Vagina (tissue), 2 donors: ENCODE measurements around the gene MRPS31. TPM values are rescaled to one million over a fixed set of nuclear protein-coding genes. Genes with fewer than 3 reads are reported as not detected.
A peak's percentile ranks its signal among the peaks of the same experiment; 100 is the strongest.
"Not testable (repeated sequence)": the region's sequence is repeated elsewhere in the genome, so short reads cannot be mapped to it uniquely, and the experiment has no call there.

Experiments used
- DNase-seq, 2 donors: peaks; one replicate each; pipeline ENCODE4 v3.0.0-alpha.2; 2017; ENCODE audit errors: extremely low spot score in 2 of 2
- H3K27ac ChIP-seq: fragments of 200-600 bp; sonication (generic); one replicate; pipeline ENCODE4 v1.5.1; 2019
- H3K27me3 ChIP-seq: fragments of 200-600 bp; sonication (generic); one replicate; pipeline ENCODE4 v1.5.1; 2019
- H3K36me3 ChIP-seq, 2 donors: fragments of 200-600 bp; sonication (generic); one replicate each; pipeline ENCODE4 v1.5.1; 2017 to 2019
- H3K4me1 ChIP-seq: fragments of 200-600 bp; sonication (generic); one replicate; pipeline ENCODE4 v1.5.1; 2019
- H3K4me3 ChIP-seq, 2 donors: fragments of 200-600 bp; sonication (generic); 1 replicate in 1 of 2; 2 replicates in 1 of 2; pipeline ENCODE4 v1.5.1; 2016 to 2019
- H3K9me3 ChIP-seq: fragments of 200-600 bp; sonication (generic); one replicate; pipeline ENCODE4 v1.5.1; 2019
- POLR2A ChIP-seq, 2 donors: fragments of 450-650 bp; IDR thresholded peaks; one replicate each; pipeline ENCODE4 v1.6.1; 2017; ENCODE audit warnings: antibody characterized with exemption in 2 of 2, mild to moderate bottlenecking in 2 of 2, moderate library complexity in 2 of 2
- POLR2AphosphoS5 ChIP-seq, 2 donors: sonication (generic); formaldehyde crosslinking; IDR thresholded peaks; one replicate each; pipeline ENCODE4 v1.9.0; 2017; ENCODE audit warnings: antibody characterized with exemption in 2 of 2, mild to moderate bottlenecking in 2 of 2, low read depth in 1 of 2; ENCODE audit not compliant: insufficient read depth in 1 of 2
- intact Hi-C: fragments of 100-400 bp; cut with DNase I; formaldehyde crosslinking; loops from one replicate; pipeline ENCODE4 v1.15.1; 2023
- total RNA-seq: library from RNA; depleted of rRNA; stranded (reverse); fragments of >200 nt; gene quantifications from one replicate; pipeline ENCODE4 v1.2.3, GENCODE V29; 2016
- TF ChIP-seq, protein P1 (sequence below), 3 experiments: fragments of 450-650 bp in 2 of 3; fragments of 200-600 bp in 1 of 3; sonication (generic) in 1 of 3; IDR thresholded peaks; one replicate each; pipeline ENCODE4 v1.5.1; 2017 to 2019; ENCODE audit warnings: antibody characterized with exemption in 3 of 3, mild to moderate bottlenecking in 2 of 3, moderate library complexity in 2 of 3

Gene MRPS31
- total RNA-seq, 1 donor from 2014 or later: 17.9 TPM

GRCh38 chr13:40749327-40749726 is 21.7 kb downstream of the MRPS31 start:
- TF ChIP-seq, protein P1, sequence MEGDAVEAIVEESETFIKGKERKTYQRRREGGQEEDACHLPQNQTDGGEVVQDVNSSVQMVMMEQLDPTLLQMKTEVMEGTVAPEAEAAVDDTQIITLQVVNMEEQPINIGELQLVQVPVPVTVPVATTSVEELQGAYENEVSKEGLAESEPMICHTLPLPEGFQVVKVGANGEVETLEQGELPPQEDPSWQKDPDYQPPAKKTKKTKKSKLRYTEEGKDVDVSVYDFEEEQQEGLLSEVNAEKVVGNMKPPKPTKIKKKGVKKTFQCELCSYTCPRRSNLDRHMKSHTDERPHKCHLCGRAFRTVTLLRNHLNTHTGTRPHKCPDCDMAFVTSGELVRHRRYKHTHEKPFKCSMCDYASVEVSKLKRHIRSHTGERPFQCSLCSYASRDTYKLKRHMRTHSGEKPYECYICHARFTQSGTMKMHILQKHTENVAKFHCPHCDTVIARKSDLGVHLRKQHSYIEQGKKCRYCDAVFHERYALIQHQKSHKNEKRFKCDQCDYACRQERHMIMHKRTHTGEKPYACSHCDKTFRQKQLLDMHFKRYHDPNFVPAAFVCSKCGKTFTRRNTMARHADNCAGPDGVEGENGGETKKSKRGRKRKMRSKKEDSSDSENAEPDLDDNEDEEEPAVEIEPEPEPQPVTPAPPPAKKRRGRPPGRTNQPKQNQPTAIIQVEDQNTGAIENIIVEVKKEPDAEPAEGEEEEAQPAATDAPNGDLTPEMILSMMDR (IDR thresholded peaks at IDR 0.05): no peak
- no peak for TF ChIP-seq POLR2A (IDR thresholded peaks at IDR 0.05)
- no peak for TF ChIP-seq POLR2AphosphoS5 (IDR thresholded peaks at IDR 0.05; ENCODE audit: insufficient read depth in 1 of 2, low read depth in 1 of 2)
- Histone ChIP-seq H3K4me3 (no peak overlapping the region), H3K4me1 (no peaks in the 10 kb centered on the region), H3K27me3 (no peaks in the 10 kb centered on the region), H3K36me3 (peaks cover 0 to 33% of the 10 kb centered on the region in 2 donors), H3K9me3 (no peaks in the 10 kb centered on the region), H3K27ac (no peak overlapping the region)
- DNase-seq: no peak
- intact Hi-C loops: no loop called here

GRCh38 chr13:40735232-40735548 is 35.8 kb downstream of the MRPS31 start:
- H3K4me3 ChIP-seq: peak overlapping the region in 1 of 2 donors; percentile 28
- H3K27me3 ChIP-seq, H3K27ac ChIP-seq, H3K4me1 ChIP-seq, H3K36me3 ChIP-seq, H3K9me3 ChIP-seq, DNase-seq, intact Hi-C loops: not testable (repeated sequence)

- H3K9me3 ChIP-seq, H3K27me3 ChIP-seq, intact Hi-C loops, H3K27ac ChIP-seq, H3K36me3 ChIP-seq, DNase-seq, H3K4me1 ChIP-seq: not testable (repeated sequence)
- H3K4me3 ChIP-seq: peak overlapping the region in 1 of 2 donors; percentile 28
Measured at GRCh38 chr13:40734536-40735231, 36.3 kb downstream of the MRPS31 start.

DNA sequence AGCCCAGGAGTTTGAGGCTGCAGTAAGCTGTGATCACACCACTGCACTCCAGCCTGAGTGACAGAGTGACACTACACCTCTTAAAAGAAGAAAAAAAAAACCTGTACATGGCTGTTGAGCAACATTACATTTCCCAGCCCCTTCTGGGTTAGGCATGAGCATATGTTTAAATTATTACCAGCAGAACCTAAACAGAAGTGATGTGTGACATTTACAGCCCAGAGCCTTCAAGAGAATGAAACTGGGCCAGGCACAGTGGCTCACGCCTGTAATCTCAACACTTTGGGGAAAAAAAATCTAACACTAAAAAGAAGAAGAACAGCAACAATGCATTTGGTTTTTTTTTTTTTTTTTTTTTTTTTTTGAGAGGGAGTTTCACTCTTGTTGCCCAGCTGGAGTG is 38.3 kb downstream of the MRPS31 start:
- Histone ChIP-seq H3K4me3 (no peak overlapping the region), H3K4me1 (no peaks in the 10 kb centered on the region), H3K36me3 (no peaks in the 10 kb centered on the region), H3K9me3 (no peaks in the 10 kb centered on the region), H3K27ac (no peak overlapping the region), H3K27me3 (no peaks in the 10 kb centered on the region)
- intact Hi-C loops: no loop called here
- TF ChIP-seq POLR2AphosphoS5 (IDR thresholded peaks at IDR 0.05; ENCODE audit: insufficient read depth in 1 of 2, low read depth in 1 of 2) (no peak), POLR2A (IDR thresholded peaks at IDR 0.05) (no peak)
- TF ChIP-seq, protein P1 (IDR thresholded peaks at IDR 0.05): no peak
- no peak for DNase-seq

DNA sequence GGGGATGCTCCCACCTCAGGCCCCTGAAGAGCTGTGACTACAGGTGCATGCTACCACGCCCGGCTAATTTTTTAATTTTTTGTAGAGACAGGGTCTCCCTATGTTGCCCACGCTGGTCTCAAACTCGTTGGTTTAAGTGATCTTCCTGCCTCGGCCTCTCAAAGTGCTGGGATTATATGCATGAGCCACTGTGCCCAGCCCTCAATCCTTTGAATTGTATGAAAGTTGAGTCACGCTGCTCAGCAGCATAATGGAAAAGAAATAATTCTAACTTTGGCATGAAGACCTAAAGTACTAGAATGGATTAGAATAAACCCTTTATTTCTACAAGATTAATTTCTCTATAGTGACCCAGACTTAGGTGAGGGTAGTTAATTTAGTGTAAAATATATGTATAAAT is 42.4 kb downstream of the MRPS31 start:
- no peak overlapping the region for H3K27ac ChIP-seq
- no peaks in the 10 kb centered on the region for H3K4me1 ChIP-seq
- H3K36me3 ChIP-seq: no peaks in the 10 kb centered on the region
- no peak for TF ChIP-seq POLR2AphosphoS5 (IDR thresholded peaks at IDR 0.05; ENCODE audit: insufficient read depth in 1 of 2, low read depth in 1 of 2)
- TF ChIP-seq, protein P1 (IDR thresholded peaks at IDR 0.05): no peak
- no peak for TF ChIP-seq POLR2A (IDR thresholded peaks at IDR 0.05)
- H3K4me3 ChIP-seq: no peak overlapping the region
- no peak for DNase-seq
- H3K9me3 ChIP-seq: no peaks in the 10 kb centered on the region
- no peaks in the 10 kb centered on the region for H3K27me3 ChIP-seq
- intact Hi-C loops: no loop called here

DNA sequence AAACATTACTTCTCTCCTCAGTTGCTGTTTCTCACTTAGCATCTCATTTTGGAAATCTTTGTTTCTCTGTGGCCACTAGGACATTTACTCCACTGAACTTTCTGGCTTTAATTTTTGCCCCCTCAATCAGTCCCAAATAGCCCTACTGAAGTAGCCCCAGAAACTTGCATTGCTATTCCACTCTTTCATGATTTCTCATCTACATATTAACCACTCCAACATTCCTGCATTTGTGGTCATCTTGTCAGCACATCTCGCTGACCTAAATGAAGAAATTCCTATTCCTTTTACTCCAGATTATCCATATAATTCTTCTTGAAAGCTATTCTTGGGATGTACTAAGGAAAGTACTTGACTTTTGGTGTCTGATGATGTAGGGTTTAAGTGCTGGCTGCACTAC is 56.6 kb downstream of the MRPS31 start:
- H3K27ac ChIP-seq, DNase-seq, intact Hi-C loops, H3K4me3 ChIP-seq, H3K27me3 ChIP-seq, H3K4me1 ChIP-seq, H3K9me3 ChIP-seq: not testable (repeated sequence)
- peaks cover 0 to 16% of the 10 kb centered on the region in 2 donors for H3K36me3 ChIP-seq

GRCh38 chr13:40706439-40706838 is 64.6 kb downstream of the MRPS31 start:
- no peak for TF ChIP-seq POLR2AphosphoS5 (IDR thresholded peaks at IDR 0.05; ENCODE audit: insufficient read depth in 1 of 2, low read depth in 1 of 2)
- TF ChIP-seq, protein P1 (IDR thresholded peaks at IDR 0.05): no peak
- TF ChIP-seq POLR2A (IDR thresholded peaks at IDR 0.05): no peak
- Histone ChIP-seq H3K27me3 (no peaks in the 10 kb centered on the region), H3K27ac (no peak overlapping the region), H3K4me1 (no peaks in the 10 kb centered on the region), H3K36me3 (no peaks in the 10 kb centered on the region), H3K4me3 (no peak overlapping the region), H3K9me3 (peaks cover 7% of the 10 kb centered on the region)
- intact Hi-C loops: no loop called here
- no peak for DNase-seq
